ENCODE results near the gene DCAF5. TPM values are rescaled to one million over a fixed set of nuclear protein-coding genes. Genes with fewer than 3 reads are reported as not detected.

The DCAF5 gene
- total and polyA plus RNA-seq, 2 of the 8 experiments (the other 6 are each of a cell fraction or from before 2014, with no cell fraction given), result 24.3 to 31.0 TPM

DNA sequence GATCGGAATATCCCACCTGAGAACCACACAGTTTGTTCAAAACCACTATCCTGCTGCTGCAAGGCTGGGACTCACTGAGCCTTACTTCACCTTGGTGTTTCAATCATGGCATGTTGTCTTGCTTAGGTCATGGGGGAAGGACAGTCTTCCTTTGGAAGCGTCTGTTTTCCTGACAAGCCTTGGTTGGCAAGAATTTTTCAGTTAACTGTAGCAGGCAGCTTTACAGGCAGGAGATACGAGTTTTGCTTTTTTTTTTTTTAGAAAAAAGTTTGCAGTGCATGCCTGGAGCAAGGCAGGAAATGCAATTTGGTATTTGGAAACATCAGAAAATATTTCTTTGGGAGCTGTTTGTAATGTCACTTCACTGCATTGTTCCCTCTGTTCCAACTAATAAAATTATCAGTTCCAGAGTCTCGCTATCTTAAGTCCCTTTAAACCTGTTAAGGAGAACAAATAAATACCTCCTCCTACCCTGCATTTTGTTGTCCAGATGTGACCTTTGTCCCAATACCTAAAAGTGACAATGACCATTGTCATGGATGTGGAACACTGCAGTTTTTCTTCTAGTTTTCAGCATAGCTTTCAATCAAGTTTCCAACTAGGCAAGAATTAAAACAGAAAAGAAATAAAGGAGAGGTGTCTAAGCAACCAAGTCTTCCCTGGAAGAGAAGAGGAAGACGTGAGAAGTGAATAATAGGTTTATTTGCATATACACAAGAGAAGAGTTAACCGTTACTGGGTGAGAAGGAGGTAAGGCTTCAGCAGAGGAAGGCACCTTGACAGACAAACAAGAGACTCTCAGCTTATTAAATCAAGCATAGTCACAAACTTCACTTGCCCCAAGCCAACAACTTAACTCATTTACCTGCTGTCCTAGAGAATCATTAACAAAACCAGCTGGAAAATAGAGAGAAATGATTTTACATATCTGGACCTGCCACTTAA is 102.4 kb downstream of the DCAF5 start (continued):
- TF ChIP-seq, protein P1, sequence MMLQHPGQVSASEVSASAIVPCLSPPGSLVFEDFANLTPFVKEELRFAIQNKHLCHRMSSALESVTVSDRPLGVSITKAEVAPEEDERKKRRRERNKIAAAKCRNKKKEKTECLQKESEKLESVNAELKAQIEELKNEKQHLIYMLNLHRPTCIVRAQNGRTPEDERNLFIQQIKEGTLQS (IDR thresholded peaks at IDR 0.05; ENCODE audit: insufficient read depth, low read depth, low read length), result no peak
- no peak for TF ChIP-seq POLR2A (IDR thresholded peaks at IDR 0.05; ENCODE audit: control extremely low read depth in 1 of 2, low read depth in 2 of 2, low read length in 2 of 2)
